HG03432 (cell line): ENCODE data around the gene RAB6B.

Experiments
- ATAC-seq: cut with Tn5 transposase; IDR thresholded peaks from one replicate; pipeline ENCODE4 v1.9.1; 2021; ENCODE audit warnings: mild to moderate bottlenecking, moderate library complexity; ENCODE audit not compliant: unreplicated experiment

Gene RAB6B

GRCh38 chr3:133895208-133896001 lies at the start of gene RAB6B:
TSS of gene RAB6B (minus strand) at chr3:133895882. CDS start at chr3:133895466, 416 bp downstream.
- ATAC-seq = peak; percentile 59

DNA sequence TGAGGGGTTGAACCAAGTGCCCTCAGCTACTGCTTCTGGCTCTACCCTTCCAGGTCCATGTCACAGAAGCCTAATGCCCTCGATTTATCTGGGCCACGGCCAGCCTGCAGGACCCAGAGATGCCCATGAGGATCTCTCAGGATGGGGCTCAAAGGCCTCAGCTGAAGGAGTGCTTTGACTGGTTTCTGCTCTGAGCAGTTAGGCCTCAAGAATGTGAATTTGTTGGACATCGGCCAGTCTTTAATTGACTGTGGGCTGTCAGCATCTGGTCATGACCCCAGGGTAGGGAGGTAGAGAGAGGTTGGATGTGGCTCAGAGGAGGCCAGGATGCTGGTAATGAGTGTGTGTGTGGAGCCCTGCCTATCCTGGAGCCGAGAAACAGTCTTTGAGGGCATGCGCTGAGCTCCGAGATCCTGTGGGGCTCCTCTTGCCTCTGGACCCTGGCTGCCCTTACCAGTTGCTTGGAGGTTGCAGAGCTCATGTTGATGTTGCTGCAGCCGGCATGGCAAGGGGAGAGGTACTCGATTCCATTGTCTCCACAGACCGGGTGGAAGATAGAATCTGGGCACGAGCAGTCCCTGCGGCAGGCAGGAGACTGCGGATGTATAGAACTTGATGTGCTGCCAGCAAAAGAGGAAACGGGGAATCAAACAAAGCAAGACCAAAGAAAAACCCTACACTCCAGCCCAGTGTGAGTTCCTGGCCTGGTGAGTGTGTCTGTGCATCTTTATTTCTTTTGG lies 49.1 kb upstream of the RAB6B start:
- no peak for ATAC-seq

GRCh38 chr3:133944181-133944580 lies 48.5 kb upstream of the RAB6B start:
- no peak for ATAC-seq

DNA sequence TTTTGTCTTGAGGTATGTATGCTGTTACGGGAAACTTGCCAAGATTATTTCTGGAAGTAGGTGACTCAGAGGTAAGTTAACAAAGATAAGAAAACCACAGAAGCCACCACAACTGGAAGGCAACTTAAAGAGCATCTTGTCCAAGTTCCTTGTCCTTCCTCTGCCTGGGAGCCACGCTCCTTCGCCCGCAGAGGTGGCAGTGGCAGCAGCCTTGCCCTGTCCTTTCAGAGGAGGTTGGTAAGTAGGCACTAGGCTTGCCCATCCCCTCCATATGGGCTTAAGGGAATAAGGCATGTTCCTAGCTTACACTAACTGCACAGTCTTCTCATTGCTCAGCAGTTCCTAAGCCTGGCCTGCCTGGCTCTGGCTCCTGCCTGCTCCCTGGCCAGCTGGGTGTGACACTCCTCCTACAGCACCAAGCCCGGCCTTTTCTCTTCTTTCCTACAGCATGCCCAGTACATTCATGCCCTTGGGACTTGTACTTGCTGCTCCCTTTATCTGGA lies 48.0 kb upstream of the RAB6B start:
- ATAC-seq = no peak

- ATAC-seq = no peak
Measured at GRCh38 chr3:133943031-133943535, 47.4 kb upstream of the RAB6B start.

- no peak for ATAC-seq
Measured at GRCh38 chr3:133941415-133941821, 45.7 kb upstream of the RAB6B start.

DNA sequence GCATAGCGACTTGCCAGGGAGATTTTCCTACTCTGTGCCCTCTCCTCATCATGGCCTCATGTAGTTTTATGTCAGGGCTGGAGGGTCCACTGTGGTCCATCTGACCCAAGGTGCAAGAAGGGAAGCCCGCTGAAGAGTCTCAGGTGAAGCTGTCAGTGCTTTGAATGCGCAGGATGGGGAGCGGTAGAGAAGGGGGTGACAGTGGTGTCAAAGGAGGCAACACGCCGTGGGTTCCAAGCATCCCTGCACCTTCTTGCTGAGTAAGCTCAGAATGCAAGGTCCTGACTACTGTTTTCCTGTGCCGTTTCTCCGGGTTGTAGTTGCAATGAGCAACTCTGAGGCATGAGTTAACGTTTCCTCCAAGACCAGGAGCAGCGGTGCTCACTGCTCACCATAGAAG lies 44.9 kb upstream of the RAB6B start:
- ATAC-seq = no peak

GRCh38 chr3:133939463-133939835 lies 43.8 kb upstream of the RAB6B start:
- ATAC-seq = no peak

GRCh38 chr3:133938770-133939462 lies 43.2 kb upstream of the RAB6B start:
- no peak for ATAC-seq

GRCh38 chr3:133937756-133938601 lies 42.3 kb upstream of the RAB6B start:
- no peak for ATAC-seq

DNA sequence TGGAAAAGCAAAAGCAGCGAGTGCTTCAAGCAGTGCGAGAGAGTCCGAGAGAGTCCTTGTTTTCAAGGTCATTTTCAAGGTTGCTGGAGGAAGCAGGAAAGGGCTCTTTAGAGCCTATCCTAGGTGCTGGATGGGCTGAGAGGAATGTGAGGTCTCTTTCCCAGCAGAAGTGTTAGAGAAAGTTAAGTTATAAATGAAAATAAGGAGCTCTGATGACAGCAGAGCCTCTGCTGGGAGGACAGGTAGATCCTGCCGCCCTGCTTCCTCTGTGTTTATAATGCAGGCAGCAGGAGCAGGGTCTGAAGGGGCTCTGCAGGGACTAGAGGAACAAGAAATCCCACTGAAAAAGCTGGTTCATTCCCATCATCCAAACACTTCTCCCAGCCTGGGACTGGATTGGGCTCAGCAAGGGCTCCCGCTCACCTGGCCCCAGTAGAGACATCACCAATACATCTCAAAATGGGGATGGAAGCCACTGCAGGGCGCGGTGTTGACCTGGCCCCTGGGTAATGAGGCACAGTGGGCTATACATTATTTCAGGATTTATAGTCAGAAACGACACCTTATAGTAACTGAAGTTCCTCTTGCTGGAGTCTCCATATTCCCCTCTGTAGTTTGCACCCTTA lies 41.5 kb upstream of the RAB6B start:
- ATAC-seq = no peak

GRCh38 chr3:133935843-133936769 lies 40.4 kb upstream of the RAB6B start:
- ATAC-seq = no peak

DNA sequence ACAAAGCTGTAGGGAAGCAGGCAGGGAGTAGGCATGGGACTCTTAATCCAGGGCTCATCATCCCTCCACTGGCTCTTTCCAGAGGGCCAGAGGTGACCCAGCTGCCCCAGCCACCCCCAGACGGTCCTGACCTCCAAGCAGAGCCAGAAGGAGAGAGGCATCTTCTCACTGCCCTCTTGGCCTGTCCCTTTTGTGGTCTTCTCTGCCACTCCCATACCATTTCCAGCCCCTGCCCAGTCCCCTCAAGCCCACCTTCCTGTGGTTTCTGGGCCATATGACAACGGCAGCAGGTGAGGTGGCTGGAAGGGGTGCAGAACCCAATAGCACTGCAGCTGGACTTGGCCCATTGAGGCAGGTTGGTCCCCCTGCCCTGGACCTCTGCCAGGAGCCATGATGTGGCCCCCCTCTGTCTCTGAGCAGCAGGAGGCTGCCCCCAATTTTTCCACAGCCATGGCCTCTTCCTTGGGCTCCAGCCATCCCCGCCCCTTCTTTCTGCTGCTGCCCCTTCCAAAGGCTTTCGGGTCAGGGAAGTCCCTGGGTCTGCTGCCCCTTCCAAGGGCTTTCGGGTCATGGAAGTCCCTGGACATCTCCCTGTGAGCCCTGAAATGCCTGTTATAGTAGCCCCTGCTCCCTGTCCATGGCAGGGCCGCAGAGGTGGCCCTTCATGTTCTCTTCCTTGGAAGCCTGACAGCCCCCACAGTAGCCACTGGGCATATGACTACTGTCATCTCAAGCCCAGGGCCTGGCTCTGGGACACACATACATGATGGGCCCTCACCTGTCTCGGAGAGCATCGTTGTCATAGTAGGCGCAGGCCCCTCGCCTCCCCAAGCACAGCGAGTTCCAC lies 39.5 kb upstream of the RAB6B start:
- ATAC-seq = no peak

DNA sequence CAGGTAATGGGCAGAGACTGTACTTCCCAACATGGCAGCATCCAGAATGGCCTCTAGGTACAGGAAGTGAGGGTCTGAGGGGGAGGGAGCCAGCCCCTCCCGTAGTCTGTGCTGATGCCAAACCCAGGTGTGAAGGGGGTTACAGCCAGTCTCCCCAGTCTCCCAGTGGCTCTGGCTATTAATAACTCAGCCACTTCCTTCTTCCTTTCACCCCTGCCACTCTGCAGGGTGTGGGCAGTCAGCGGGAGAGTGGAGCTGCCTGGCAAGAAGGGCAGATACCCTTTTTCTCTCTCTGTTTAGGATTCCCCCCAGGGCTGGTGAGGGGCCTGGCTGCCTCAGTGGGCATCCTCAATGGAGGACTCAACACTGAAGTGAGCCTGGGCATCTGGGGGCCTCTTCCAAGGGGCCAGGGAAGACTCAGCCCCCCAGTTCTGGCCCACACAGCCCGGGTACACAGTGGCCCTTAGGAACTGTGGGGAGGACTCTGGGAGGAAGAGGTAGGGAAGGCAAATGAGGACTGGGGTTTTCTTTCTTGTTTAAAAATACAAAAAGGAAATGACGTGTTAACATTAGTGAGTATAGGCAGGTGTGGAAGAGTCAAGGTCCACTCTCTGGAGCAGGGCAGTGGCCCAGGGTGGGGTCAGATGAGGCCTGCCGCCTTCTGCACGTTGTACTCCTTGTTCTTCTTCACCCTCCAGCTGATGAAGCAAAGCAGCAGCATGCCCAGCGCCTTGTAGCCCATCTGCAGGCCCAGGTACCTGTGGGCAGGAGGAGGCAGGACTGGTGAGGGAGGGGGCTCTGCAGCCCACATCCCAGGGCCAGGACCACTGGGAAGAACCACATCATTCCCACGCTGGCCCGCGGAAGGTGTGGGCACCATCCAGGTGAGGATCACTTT lies 38.6 kb upstream of the RAB6B start:
- ATAC-seq = no peak

- no peak for ATAC-seq
Measured at GRCh38 chr3:133933097-133934024, 37.7 kb upstream of the RAB6B start.

DNA sequence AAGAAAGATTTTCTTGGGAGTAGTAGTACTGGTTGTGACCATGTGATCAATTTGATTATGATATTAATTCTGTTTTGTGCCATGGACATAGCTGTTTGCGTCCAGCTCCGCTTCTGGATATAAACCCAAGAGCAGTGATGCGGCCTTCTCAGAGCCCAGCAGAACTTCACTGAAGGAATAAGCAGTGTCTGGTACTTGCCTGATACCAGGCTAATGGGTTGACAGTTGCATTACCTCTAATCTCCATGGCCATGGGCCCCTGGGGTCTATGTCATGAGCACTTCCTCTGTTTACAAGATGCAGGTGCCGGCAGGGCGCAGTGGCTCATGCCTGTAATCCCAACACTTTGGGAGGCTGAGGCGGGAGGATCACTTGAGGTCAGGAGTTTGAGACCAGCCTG lies 36.3 kb upstream of the RAB6B start:
- no peak for ATAC-seq
